HepG2 (cell line): ENCODE data around the gene TRMU. TPM values are rescaled to one million over a fixed set of nuclear protein-coding genes. Genes with fewer than 3 reads are reported as not detected.

Experiments used
- ATAC-seq: fragments of 200-7000 bp; cut with Tn5 transposase; 3 replicates; pipeline ENCODE4 v1.9.1; 2020; ENCODE audit warnings: mild to moderate bottlenecking, moderate library complexity
- BruUV-seq: library from RNA; stranded (reverse); fragments of 400-500 nt; replicated peaks from 2 replicates; lab custom pipeline; 2021; lab: Mats Ljungman, UMichigan
- CTCF ChIA-PET: fragments of 300-600 bp; formaldehyde crosslinking; extraction: SDS; loops from one replicate; lab custom pipeline; 2021; ENCODE audit warnings: low total read pairs, inconsistent platforms, low intra/inter-chr PET ratio; lab: Yijun Ruan, JAX
- POLR2A ChIA-PET: fragments of 350-600 bp; sonication (Branson Sonifier 250); formaldehyde crosslinking; loops from one replicate; lab custom pipeline; 2020; ENCODE audit warnings: antibody characterized with exemption, inconsistent platforms; lab: Yijun Ruan, JAX
- DNase-seq: peaks from one replicate; pipeline ENCODE4 v3.0.0-alpha.2; 2015; ENCODE audit warnings: low spot score
- FAIRE-seq: peaks from 3 replicates; lab custom pipeline; 2011; peaks lifted over from hg19 to GRCh38; lab: Jason Lieb, UNC
- H2AFZ ChIP-seq: one replicate; pipeline ENCODE4 v1.6.1; 2011; ENCODE audit warnings: low read length, inconsistent platforms
- H3K27ac ChIP-seq: fragments of 300-600 bp; 3 replicates; pipeline ENCODE4 v1.8.0; 2011; ENCODE audit warnings: mixed run types, mild to moderate bottlenecking, mixed read lengths, low read length, inconsistent platforms; ENCODE audit not compliant: insufficient read depth; ENCODE audit errors: extremely low read length
- H3K27me3 ChIP-seq, 2 experiments: fragments of 200-600 bp in 1 of 2; 2 replicates in 1 of 2; 3 replicates in 1 of 2; pipeline versions ENCODE4 v1.6.0 to v1.8.0; 2011; ENCODE audit warnings: low read length in 2 of 2, mild to moderate bottlenecking in 2 of 2, moderate library complexity in 2 of 2, inconsistent platforms in 1 of 2; ENCODE audit not compliant: insufficient read depth in 2 of 2, control insufficient read depth in 1 of 2
- H3K36me3 ChIP-seq, 2 experiments: fragments of 200-600 bp in 1 of 2; replicated peaks in 1 of 2; 2 replicates in 1 of 2; 3 replicates in 1 of 2; pipeline versions ENCODE4 v1.5.1 to v1.8.0; 2011; ENCODE audit warnings: low read length in 2 of 2, inconsistent platforms in 1 of 2; ENCODE audit not compliant: insufficient read depth in 2 of 2, control insufficient read depth in 1 of 2
- H3K4me1 ChIP-seq: 2 replicates; pipeline ENCODE4 v1.5.1; 2012; ENCODE audit warnings: low read length, inconsistent platforms; ENCODE audit not compliant: insufficient read depth
- H3K4me2 ChIP-seq: 2 replicates; pipeline ENCODE4 v1.6.0; 2011; ENCODE audit warnings: low read depth, low read length, inconsistent platforms
- H3K4me3 ChIP-seq, 3 experiments: fragments of 200-600 bp in 1 of 3; sonication (generic), shearing (Covaris generic) in 1 of 3; replicated peaks in 1 of 3; 2 replicates each; pipeline ENCODE4 v1.5.1; 2011 to 2016; ENCODE audit warnings: low read length in 3 of 3, inconsistent platforms in 2 of 3, low read depth in 2 of 3, mild to moderate bottlenecking in 2 of 3, control low read depth in 1 of 3, mixed read lengths in 1 of 3; ENCODE audit not compliant: insufficient read depth in 1 of 3
- H3K79me2 ChIP-seq: one replicate; pipeline ENCODE4 v1.6.1; 2011; ENCODE audit warnings: low read length, inconsistent platforms; ENCODE audit not compliant: insufficient read depth
- H3K9ac ChIP-seq: 2 replicates; pipeline ENCODE4 v1.6.0; 2011; ENCODE audit warnings: mild to moderate bottlenecking, low read depth, low read length, inconsistent platforms; ENCODE audit not compliant: insufficient read depth
- H3K9me3 ChIP-seq: 2 replicates; pipeline ENCODE4 v1.5.1; 2012; ENCODE audit warnings: mild to moderate bottlenecking, low read length
- H4K20me1 ChIP-seq: 2 replicates; pipeline ENCODE4 v1.6.0; 2011; ENCODE audit warnings: inconsistent platforms, mild to moderate bottlenecking, low read length, moderate library complexity; ENCODE audit not compliant: insufficient read depth
- ESRRA ChIP-seq: sonication (generic); formaldehyde crosslinking; IDR thresholded peaks from 2 replicates; pipeline ENCODE4 v1.5.1; 2020; ENCODE audit warnings: mild to moderate bottlenecking, low read depth, missing genetic modification reagents
- HNRNPH1 ChIP-seq: fragments of 200-400 bp; formaldehyde crosslinking; optimal IDR thresholded peaks from 2 replicates; pipeline ENCODE3; 2017; ENCODE audit warnings: mild to moderate bottlenecking, low read depth, low read length
- HNRNPL ChIP-seq: fragments of 200-400 bp; formaldehyde crosslinking; IDR thresholded peaks from 2 replicates; pipeline ENCODE4 v1.6.1; 2017; ENCODE audit warnings: mild to moderate bottlenecking, low read depth, low read length
- NFE2L1 ChIP-seq: sonication (generic); formaldehyde crosslinking; IDR thresholded peaks from 2 replicates; pipeline ENCODE4 v1.4.0; 2020; ENCODE audit warnings: missing genetic modification reagents, mild to moderate bottlenecking, borderline replicate concordance
- POLR2A ChIP-seq, 2 experiments: IDR thresholded peaks; 2 replicates each; pipeline ENCODE4 v1.6.1; 2011; ENCODE audit warnings: low read depth in 2 of 2, low read length in 2 of 2, mild to moderate bottlenecking in 1 of 2, moderate library complexity in 1 of 2; ENCODE audit not compliant: insufficient read depth in 1 of 2
- POLR2AphosphoS5 ChIP-seq: IDR thresholded peaks from 2 replicates; pipeline ENCODE4 v1.6.1; 2012; ENCODE audit warnings: low read depth, low read length
- RBM22 ChIP-seq: fragments of 200-400 bp; formaldehyde crosslinking; optimal IDR thresholded peaks from 2 replicates; pipeline ENCODE3; 2017; ENCODE audit warnings: mild to moderate bottlenecking, low read length, moderate library complexity
- SP1 ChIP-seq, 2 experiments: fragments of 450-650 bp in 1 of 2; sonication (generic) in 1 of 2; formaldehyde crosslinking in 1 of 2; IDR thresholded peaks; 2 replicates each; pipeline versions ENCODE4 v1.4.0 to v1.6.1; 2016 to 2020; ENCODE audit warnings: missing genetic modification reagents in 1 of 2
- ZFX ChIP-seq: sonication (generic); formaldehyde crosslinking; IDR thresholded peaks from 2 replicates; pipeline ENCODE4 v1.4.0; 2020; ENCODE audit warnings: mild to moderate bottlenecking, low read depth, missing genetic modification reagents, moderate library complexity
- WGBS: methylation state at CpG from one replicate; pipeline ENCODE4 v1.1.6; 2017; ENCODE audit warnings: low lambda C conversion rate; 5-methylcytosine and 5-hydroxymethylcytosine counted together
- in situ Hi-C: cut with HindIII; loops from 2 replicates; pipeline ENCODE4 v1.10.0; 2017; ENCODE audit warnings: low pct_unique_long_range_greater_than_20kb; ENCODE audit not compliant: extremely low pct_ligation_motif_present
- intact Hi-C: fragments of 100-400 bp; cut with micrococcal nuclease; formaldehyde crosslinking; loops from one replicate; pipeline ENCODE4 v1.10.0; 2022; ENCODE audit not compliant: unreplicated experiment
- polyA plus RNA-seq, 8 experiments: library from polyadenylated mRNA; depleted of rRNA in 3 of 8; stranded (reverse) in 7 of 8; unstranded in 1 of 8; fragments of >200 nt; fragmentation: Illumina TruSeq in 4 of 8; extraction: Trizol in 4 of 8; gene quantifications; 2 replicates each; pipeline versions ENCODE4 v1.2.1 to v1.2.3, GENCODE V29; 2011 to 2016; ENCODE audit warnings: low read depth in 4 of 8, missing spikeins in 1 of 8, mixed read lengths in 1 of 8; ENCODE audit not compliant: insufficient read depth in 1 of 8
- total RNA-seq, 5 experiments: library from RNA; depleted of rRNA; stranded (reverse); fragments of >200 nt; fragmentation: Illumina TruSeq; extraction: Trizol; gene quantifications; 2 replicates each; pipeline ENCODE4 v1.2.3, GENCODE V29; 2016; ENCODE audit warnings: low read depth in 1 of 5
- TF ChIP-seq, protein P1 (sequence below): sonication (generic); formaldehyde crosslinking; IDR thresholded peaks from 2 replicates; pipeline ENCODE4 v1.5.1; 2020; ENCODE audit warnings: mild to moderate bottlenecking, missing genetic modification reagents, moderate library complexity
- TF ChIP-seq, protein P2 (sequence below): sonication (generic); formaldehyde crosslinking; IDR thresholded peaks from 2 replicates; pipeline ENCODE4 v1.8.1; 2023; ENCODE audit warnings: mild to moderate bottlenecking, missing genetic modification reagents

Gene TRMU
- total and polyA plus RNA-seq, 2 of the 13 experiments (the other 11 are each of a cell fraction or from before 2014, with no cell fraction given), result 31.0 to 50.2 TPM

DNA sequence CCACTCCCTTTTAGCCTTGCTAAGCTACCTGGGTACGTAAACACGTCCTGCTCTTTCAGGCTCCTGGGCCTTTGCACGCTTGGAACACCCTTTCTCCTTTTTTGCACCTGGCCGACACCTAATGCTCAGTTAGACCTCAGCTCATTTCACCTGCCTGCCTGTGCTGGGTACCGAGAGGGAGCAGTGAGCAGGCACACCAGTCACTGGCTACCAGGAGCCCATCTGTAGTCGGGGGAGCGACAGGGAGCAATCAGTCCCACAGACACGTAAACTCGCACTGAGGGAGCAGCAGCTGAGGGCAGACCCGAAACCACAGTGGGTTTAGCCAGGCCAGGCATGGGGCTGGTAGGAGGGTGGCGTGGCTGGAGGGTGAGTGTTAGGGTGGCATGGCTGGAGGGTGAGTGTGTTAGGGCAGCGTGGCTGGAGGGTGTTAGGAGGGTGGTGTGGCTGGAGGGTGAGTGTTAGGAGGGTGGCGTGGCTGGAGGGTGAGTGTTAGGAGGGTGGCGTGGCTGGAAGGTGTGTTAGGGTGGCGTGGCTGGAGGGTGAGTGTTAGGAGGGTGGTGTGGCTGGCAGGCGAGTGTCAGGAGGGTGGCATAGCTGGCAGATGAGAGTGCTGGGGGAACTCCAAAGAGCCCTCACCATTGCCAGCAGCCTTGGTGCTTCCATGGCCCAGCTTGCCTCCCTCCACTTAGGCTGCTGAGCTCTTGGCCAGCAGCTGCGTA is 45.2 kb upstream of the TRMU start:
- ATAC-seq, result no peak
- POLR2A ChIA-PET, result interaction anchor here (1.1 to 2.7 kb wide), 3 partner anchors 10 to 22 kb away, joined by 3 to 9 read pairs (median 8); partner anchors contain the start of gene TTC38
- Histone ChIP-seq H3K4me2 (no peak overlapping the region), H3K4me1 (peaks cover 2% of the 10 kb centered on the region)
- peak; percentile 38 for TF ChIP-seq HNRNPH1
- no peak for TF ChIP-seq SP1 (IDR thresholded peaks at IDR 0.05)
- no peak for TF ChIP-seq SP1 (CRISPR knock-in tag; IDR thresholded peaks at IDR 0.05)
- peak; percentile 34 for TF ChIP-seq RBM22
- TF ChIP-seq POLR2A (IDR thresholded peaks at IDR 0.05; ENCODE audit: insufficient read depth in 1 of 2, low read depth in 2 of 2, low read length in 2 of 2), result peak in 1 of 2 experiments; percentile 39; a peak in 1 of 4 replicates
- peak; percentile 42; the same call in 1 of the 2 replicates for TF ChIP-seq POLR2AphosphoS5
- TF ChIP-seq, protein P1, sequence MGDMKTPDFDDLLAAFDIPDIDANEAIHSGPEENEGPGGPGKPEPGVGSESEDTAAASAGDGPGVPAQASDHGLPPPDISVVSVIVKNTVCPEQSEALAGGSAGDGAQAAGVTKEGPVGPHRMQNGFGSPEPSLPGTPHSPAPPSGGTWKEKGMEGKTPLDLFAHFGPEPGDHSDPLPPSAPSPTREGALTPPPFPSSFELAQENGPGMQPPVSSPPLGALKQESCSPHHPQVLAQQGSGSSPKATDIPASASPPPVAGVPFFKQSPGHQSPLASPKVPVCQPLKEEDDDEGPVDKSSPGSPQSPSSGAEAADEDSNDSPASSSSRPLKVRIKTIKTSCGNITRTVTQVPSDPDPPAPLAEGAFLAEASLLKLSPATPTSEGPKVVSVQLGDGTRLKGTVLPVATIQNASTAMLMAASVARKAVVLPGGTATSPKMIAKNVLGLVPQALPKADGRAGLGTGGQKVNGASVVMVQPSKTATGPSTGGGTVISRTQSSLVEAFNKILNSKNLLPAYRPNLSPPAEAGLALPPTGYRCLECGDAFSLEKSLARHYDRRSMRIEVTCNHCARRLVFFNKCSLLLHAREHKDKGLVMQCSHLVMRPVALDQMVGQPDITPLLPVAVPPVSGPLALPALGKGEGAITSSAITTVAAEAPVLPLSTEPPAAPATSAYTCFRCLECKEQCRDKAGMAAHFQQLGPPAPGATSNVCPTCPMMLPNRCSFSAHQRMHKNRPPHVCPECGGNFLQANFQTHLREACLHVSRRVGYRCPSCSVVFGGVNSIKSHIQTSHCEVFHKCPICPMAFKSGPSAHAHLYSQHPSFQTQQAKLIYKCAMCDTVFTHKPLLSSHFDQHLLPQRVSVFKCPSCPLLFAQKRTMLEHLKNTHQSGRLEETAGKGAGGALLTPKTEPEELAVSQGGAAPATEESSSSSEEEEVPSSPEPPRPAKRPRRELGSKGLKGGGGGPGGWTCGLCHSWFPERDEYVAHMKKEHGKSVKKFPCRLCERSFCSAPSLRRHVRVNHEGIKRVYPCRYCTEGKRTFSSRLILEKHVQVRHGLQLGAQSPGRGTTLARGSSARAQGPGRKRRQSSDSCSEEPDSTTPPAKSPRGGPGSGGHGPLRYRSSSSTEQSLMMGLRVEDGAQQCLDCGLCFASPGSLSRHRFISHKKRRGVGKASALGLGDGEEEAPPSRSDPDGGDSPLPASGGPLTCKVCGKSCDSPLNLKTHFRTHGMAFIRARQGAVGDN, result 0 out of 2 replicates have a peak, but pooled peaks have one; percentile 14
- TF ChIP-seq NFE2L1, result no peak
- TF ChIP-seq, protein P2, sequence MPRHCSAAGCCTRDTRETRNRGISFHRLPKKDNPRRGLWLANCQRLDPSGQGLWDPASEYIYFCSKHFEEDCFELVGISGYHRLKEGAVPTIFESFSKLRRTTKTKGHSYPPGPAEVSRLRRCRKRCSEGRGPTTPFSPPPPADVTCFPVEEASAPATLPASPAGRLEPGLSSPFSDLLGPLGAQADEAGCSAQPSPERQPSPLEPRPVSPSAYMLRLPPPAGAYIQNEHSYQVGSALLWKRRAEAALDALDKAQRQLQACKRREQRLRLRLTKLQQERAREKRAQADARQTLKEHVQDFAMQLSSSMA (CRISPR knock-in tag), result no peak
- TF ChIP-seq ZFX (CRISPR knock-in tag), result no peak
- 0 out of 2 replicates have a peak, but pooled peaks have one; percentile 44 for TF ChIP-seq HNRNPL
- TF ChIP-seq ESRRA (CRISPR knock-in tag), result no peak
- TF ChIP-seq, all 625 proteins: peak for 6
- H3K36me3 ChIP-seq, result peaks cover 36 to 67% of the 10 kb centered on the region in 2 experiments
- no peak overlapping the region for H3K27ac ChIP-seq
- in situ Hi-C loops (no loop called here), intact Hi-C loops (no loop called here)
- no TSS peak for BruUV-seq
- no peak for FAIRE-seq
- H2AFZ ChIP-seq, result no peak overlapping the region
- H3K79me2 ChIP-seq, result no peaks in the 10 kb centered on the region
- no peak overlapping the region for H3K4me3 ChIP-seq
- no peaks in the 10 kb centered on the region for H3K27me3 ChIP-seq
- H3K9me3 ChIP-seq, result no peaks in the 10 kb centered on the region
- no peak overlapping the region for H3K9ac ChIP-seq
- WGBS, result 98% methylated on average over 17 of the region's 17 CpGs
- CTCF ChIA-PET, result no interaction called here
- DNase-seq, result no peak
- H4K20me1 ChIP-seq, result no peaks in the 10 kb centered on the region
